Upper lobe of left lung (tissue), 4 donors: ENCODE data around the gene ANKZF1.

Experiments used
- EP300 ChIP-seq, 4 donors: sonication (generic); formaldehyde crosslinking; IDR thresholded peaks; one replicate each; pipeline ENCODE4 v1.5.1; 2017; ENCODE audit warnings: antibody characterized with exemption in 4 of 4, control low read depth in 2 of 4
- POLR2A ChIP-seq, 4 donors: fragments of 450-650 bp; IDR thresholded peaks; one replicate each; pipeline ENCODE4 v1.5.1; 2016 to 2017; ENCODE audit warnings: antibody characterized with exemption in 4 of 4, mild to moderate bottlenecking in 2 of 4
- POLR2AphosphoS5 ChIP-seq, 2 donors: sonication (generic); formaldehyde crosslinking; IDR thresholded peaks; one replicate each; pipeline ENCODE4 v1.5.1; 2017; ENCODE audit warnings: antibody characterized with exemption in 2 of 2
- TF ChIP-seq, protein P1 (sequence below), 6 experiments: fragments of 450-650 bp in 4 of 6; fragments of 200-600 bp in 2 of 6; sonication (generic) in 2 of 6; IDR thresholded peaks; one replicate each; pipeline ENCODE4 v1.5.1; 2016 to 2019; ENCODE audit warnings: antibody characterized with exemption in 6 of 6

DNA sequence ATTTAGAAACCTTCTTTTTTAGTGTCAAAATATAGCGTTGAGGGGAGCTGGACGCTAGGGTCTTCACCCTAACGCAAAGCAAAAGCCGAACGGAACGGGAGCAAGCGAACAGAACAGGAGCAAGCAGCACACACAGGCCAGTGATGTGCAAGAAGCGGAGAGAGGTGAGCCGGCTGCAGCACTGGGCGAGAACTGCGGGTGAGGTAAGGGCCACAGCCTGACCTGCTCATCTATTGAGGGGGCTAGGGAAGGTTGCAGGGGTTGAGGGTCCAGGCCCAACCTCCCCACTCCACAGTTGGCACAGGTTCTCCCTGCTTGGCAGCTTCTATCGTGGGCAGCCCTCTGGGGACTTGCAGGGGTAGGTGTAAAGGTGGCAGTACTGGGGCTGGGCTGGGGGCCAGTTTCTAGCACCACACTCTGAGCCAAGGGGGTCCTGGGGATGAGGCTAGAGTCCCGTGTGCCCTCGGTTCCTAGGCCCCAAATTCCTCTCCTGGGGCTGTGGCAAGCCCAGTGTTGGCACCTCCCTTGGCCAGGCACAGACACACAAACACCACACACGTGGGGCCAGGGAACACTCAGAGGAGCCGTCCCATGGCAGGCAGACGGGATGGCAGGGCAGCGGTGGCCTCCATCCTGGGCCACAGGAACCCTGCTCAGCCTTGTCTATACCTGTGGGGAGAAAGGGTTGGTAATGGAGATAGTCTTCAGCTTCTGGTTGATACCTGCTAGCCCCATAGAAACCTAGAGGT, 9.6 kb upstream of the ANKZF1 start:
- TF ChIP-seq, protein P1, sequence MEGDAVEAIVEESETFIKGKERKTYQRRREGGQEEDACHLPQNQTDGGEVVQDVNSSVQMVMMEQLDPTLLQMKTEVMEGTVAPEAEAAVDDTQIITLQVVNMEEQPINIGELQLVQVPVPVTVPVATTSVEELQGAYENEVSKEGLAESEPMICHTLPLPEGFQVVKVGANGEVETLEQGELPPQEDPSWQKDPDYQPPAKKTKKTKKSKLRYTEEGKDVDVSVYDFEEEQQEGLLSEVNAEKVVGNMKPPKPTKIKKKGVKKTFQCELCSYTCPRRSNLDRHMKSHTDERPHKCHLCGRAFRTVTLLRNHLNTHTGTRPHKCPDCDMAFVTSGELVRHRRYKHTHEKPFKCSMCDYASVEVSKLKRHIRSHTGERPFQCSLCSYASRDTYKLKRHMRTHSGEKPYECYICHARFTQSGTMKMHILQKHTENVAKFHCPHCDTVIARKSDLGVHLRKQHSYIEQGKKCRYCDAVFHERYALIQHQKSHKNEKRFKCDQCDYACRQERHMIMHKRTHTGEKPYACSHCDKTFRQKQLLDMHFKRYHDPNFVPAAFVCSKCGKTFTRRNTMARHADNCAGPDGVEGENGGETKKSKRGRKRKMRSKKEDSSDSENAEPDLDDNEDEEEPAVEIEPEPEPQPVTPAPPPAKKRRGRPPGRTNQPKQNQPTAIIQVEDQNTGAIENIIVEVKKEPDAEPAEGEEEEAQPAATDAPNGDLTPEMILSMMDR (IDR thresholded peaks at IDR 0.05): no peak
- TF ChIP-seq POLR2A (IDR thresholded peaks at IDR 0.05): no peak
- TF ChIP-seq POLR2AphosphoS5 (IDR thresholded peaks at IDR 0.05): no peak
- no peak for TF ChIP-seq EP300 (IDR thresholded peaks at IDR 0.05)
